Measurements from ENCODE around the gene INPP4A.

- TF ChIP-seq EZH2 (IDR thresholded peaks at IDR 0.05; ENCODE audit: borderline replicate concordance): no peak
- no peak for TF ChIP-seq CTCF (IDR thresholded peaks at IDR 0.05; ENCODE audit: poor library complexity)
- no peak for TF ChIP-seq EZH2phosphoT487 (IDR thresholded peaks at IDR 0.05; ENCODE audit: low read depth, severe bottlenecking, unreplicated experiment)
Measured at GRCh38 chr2:98571796-98572195, 127.1 kb downstream of the INPP4A start.

All from hepatocyte (in vitro differentiated cells).